ENCODE data around the gene RTL1.

Gene RTL1

DNA sequence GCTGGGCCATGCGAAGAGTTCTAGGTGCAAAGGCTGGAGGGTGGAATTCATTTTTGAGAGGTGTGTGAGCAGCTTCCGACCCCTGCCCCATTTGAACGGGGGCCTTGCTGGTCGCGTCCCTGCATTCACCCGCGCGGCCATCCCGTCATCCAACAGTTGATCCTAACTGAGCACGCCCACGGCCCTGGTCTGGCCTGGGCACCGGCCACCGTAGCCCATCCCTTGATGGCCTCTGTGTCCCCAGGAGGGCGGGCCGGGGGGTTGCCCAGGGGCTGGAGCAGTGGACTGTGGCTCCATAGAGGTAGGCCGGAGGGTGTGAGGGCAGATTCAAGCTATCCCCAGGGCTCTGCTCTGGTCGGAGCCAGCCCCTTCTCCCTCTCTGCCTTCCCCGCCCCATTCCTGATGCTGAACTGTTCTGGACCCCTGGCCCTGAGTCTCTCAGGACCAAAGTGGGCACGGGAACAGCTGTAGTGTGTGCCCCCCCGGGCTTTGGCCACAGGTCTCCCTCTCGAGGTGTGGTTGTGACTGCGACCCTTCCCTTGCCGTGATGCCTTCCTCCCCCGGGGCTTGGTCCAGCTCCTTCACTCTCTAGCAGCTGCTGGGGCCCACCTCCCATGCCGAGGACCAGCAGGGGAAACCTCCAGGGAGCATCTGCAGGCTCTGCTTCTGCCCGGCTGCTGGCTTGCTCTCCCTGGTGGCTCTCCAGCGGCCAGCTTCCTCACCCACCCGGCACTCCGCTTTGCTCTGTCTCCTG lies 68.6 kb downstream of the RTL1 start:
- no peak for DNase-seq (ENCODE audit: low read depth)

- DNase-seq (ENCODE audit: low read depth): no peak
Measured at GRCh38 chr14:100834082-100834793, 69.3 kb downstream of the RTL1 start.

GRCh38 chr14:100832311-100832960 lies 71.1 kb downstream of the RTL1 start:
- no peak for DNase-seq (ENCODE audit: low read depth)

GRCh38 chr14:100830681-100831080 lies 72.8 kb downstream of the RTL1 start:
- no peak for DNase-seq (ENCODE audit: low read depth)
